ENCODE measurements around the gene AUTS2.

DNA sequence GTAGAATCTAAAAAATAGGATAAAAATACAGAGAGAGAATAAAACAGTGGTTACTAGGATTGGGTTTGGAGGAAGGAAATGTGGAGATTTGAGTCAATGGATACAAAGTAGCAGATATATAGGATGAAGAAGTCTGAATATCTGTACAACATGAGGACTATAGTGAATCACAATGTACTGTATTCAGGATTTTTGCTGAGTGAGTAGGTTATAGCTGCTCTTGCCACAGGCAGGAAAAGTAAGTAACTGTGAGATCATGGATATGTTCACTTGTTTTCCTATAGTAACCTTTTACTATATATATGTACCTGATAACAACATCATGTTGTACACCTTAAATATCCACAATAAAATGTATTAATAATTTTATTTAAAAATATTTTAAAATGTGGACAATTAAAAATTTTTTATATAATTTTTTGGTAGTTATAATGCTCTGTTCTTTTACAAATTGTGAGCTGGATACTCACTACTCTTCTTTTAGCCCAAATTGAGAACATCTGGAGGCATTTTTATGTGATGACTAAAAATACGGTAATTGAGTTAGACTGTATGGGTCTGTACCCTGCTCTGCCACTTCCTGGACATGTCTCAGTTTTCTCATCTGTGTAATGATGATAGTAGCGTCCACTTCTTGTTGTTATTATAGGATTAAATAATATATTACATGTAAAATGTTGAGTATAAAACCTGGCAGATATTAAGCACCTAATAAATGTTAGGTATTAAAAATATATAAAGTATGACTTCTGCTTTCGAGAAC is 439.1 kb downstream of the AUTS2 start:
- no peak for TF ChIP-seq LEF1 (IDR thresholded peaks at IDR 0.05; ENCODE audit: borderline replicate concordance)
- no peak for TF ChIP-seq HDGF (IDR thresholded peaks at IDR 0.05; ENCODE audit: borderline replicate concordance)
- no peak for TF ChIP-seq ZNF384 (IDR thresholded peaks at IDR 0.05)
- no peak for TF ChIP-seq CTBP1 (IDR thresholded peaks at IDR 0.05; ENCODE audit: borderline replicate concordance)
- TF ChIP-seq NFRKB (IDR thresholded peaks at IDR 0.05) = no peak
- no peak for TF ChIP-seq TARDBP (IDR thresholded peaks at IDR 0.05)
- no peak for TF ChIP-seq PKNOX1 (IDR thresholded peaks at IDR 0.05)
- no peak for TF ChIP-seq BHLHE40 (IDR thresholded peaks at IDR 0.05; ENCODE audit: borderline replicate concordance)
- no peak for TF ChIP-seq FOXA1 (IDR thresholded peaks at IDR 0.05)
